Liver (tissue), 9 donors: ENCODE data around the gene ATG2B. TPM values are rescaled to one million over a fixed set of nuclear protein-coding genes. Genes with fewer than 3 reads are reported as not detected.

Source experiments
- DNase-seq: peaks from one replicate; pipeline ENCODE4 v3.0.0-alpha.2; 2017; ENCODE audit warnings: low spot score
- H3K27ac ChIP-seq, 2 donors: one replicate each; pipeline ENCODE4 v1.7.0; 2013; ENCODE audit warnings: inconsistent platforms in 2 of 2, low read length in 2 of 2, control low read depth in 1 of 2, low read depth in 1 of 2, mild to moderate bottlenecking in 1 of 2
- H3K27me3 ChIP-seq, 4 donors: one replicate each; pipeline versions ENCODE4 v1.6.1 to v1.7.0; 2013; ENCODE audit warnings: low read length in 3 of 4, inconsistent platforms in 1 of 4, mild to moderate bottlenecking in 1 of 4, moderate library complexity in 1 of 4; ENCODE audit not compliant: control insufficient read depth in 4 of 4, insufficient read depth in 4 of 4
- H3K36me3 ChIP-seq, 4 donors: one replicate each; pipeline versions ENCODE4 v1.6.1 to v1.7.0; 2013; ENCODE audit warnings: low read length in 3 of 4, mild to moderate bottlenecking in 3 of 4, low read depth in 1 of 4, moderate library complexity in 1 of 4; ENCODE audit not compliant: control insufficient read depth in 4 of 4, insufficient read depth in 3 of 4
- H3K4me1 ChIP-seq, 4 donors: one replicate each; pipeline versions ENCODE4 v1.6.1 to v1.7.0; 2013; ENCODE audit warnings: low read length in 3 of 4, mild to moderate bottlenecking in 3 of 4, moderate library complexity in 1 of 4; ENCODE audit not compliant: control insufficient read depth in 4 of 4, insufficient read depth in 4 of 4
- H3K4me3 ChIP-seq, 3 donors: one replicate each; pipeline versions ENCODE4 v1.6.1 to v1.7.0; 2013; ENCODE audit warnings: low read length in 3 of 3, control low read depth in 1 of 3, low read depth in 1 of 3, mild to moderate bottlenecking in 1 of 3
- H3K9ac ChIP-seq, 2 donors: one replicate each; pipeline ENCODE4 v1.7.0; 2013; ENCODE audit warnings: low read length in 2 of 2, mild to moderate bottlenecking in 2 of 2, moderate library complexity in 2 of 2, control low read depth in 1 of 2, low read depth in 1 of 2
- H3K9me3 ChIP-seq, 4 donors: one replicate each; pipeline versions ENCODE4 v1.6.1 to v1.7.0; 2013; ENCODE audit warnings: low read length in 3 of 4; ENCODE audit not compliant: control insufficient read depth in 4 of 4
- EGR1 ChIP-seq, 2 donors: IDR thresholded peaks; 2 replicates each; pipeline ENCODE4 v1.6.1; 2016 to 2018; ENCODE audit warnings: antibody characterized with exemption in 2 of 2, low read depth in 2 of 2
- FOXA1 ChIP-seq: IDR thresholded peaks from 2 replicates; pipeline ENCODE4 v1.6.1; 2016; ENCODE audit warnings: antibody characterized with exemption
- FOXA2 ChIP-seq: IDR thresholded peaks from 2 replicates; pipeline ENCODE4 v1.6.1; 2016; ENCODE audit warnings: antibody characterized with exemption
- GABPA ChIP-seq, 2 donors: IDR thresholded peaks in 1 of 2; conservative IDR thresholded peaks in 1 of 2; 2 replicates each; pipeline ENCODE4 v1.6.1; 2016; ENCODE audit warnings: antibody characterized with exemption in 2 of 2, mild to moderate bottlenecking in 1 of 2, moderate library complexity in 1 of 2
- HNF4G ChIP-seq: IDR thresholded peaks from 2 replicates; pipeline ENCODE4 v1.6.1; 2016; ENCODE audit warnings: antibody characterized with exemption
- JUND ChIP-seq, 2 donors: IDR thresholded peaks; 2 replicates each; pipeline ENCODE4 v1.6.1; 2016; ENCODE audit warnings: antibody characterized with exemption in 2 of 2
- NR2F2 ChIP-seq: IDR thresholded peaks from 2 replicates; pipeline ENCODE4 v1.6.1; 2016; ENCODE audit warnings: antibody characterized with exemption
- RXRA ChIP-seq, 2 donors: IDR thresholded peaks; 2 replicates each; pipeline ENCODE4 v1.6.1; 2017 to 2018; ENCODE audit warnings: antibody characterized with exemption in 2 of 2, mild to moderate bottlenecking in 1 of 2
- SP1 ChIP-seq: IDR thresholded peaks from 2 replicates; pipeline ENCODE4 v1.6.1; 2018; ENCODE audit warnings: antibody characterized with exemption, mild to moderate bottlenecking
- YY1 ChIP-seq: IDR thresholded peaks from 2 replicates; pipeline ENCODE4 v1.6.1; 2016; ENCODE audit warnings: antibody characterized with exemption, mild to moderate bottlenecking
- WGBS: extraction: QIAGEN DNeasy Blood & Tissue Kit; methylation state at CpG from one replicate; pipeline ENCODE4 v1.1.7; 2013; 5-methylcytosine and 5-hydroxymethylcytosine counted together
- polyA plus RNA-seq, 2 donors: library from polyadenylated mRNA; stranded (reverse) in 1 of 2; unstranded in 1 of 2; fragments of 200-250 nt in 1 of 2; fragments of >200 nt in 1 of 2; fragmentation: Nextera tagmentation in 1 of 2; extraction: Ambion mirVana in 1 of 2; gene quantifications; one replicate each; pipeline versions ENCODE4 v1.2.1 to v1.2.3, GENCODE V29; 2013 to 2015
- total RNA-seq, 2 donors: library from RNA; depleted of rRNA; stranded (reverse); fragments of >200 nt; gene quantifications; one replicate each; pipeline ENCODE4 v1.2.3, GENCODE V29; 2014
- TF ChIP-seq, protein P1 (sequence below): IDR thresholded peaks from 2 replicates; pipeline ENCODE4 v1.6.1; 2016; ENCODE audit warnings: antibody characterized with exemption, mild to moderate bottlenecking
- TF ChIP-seq, protein P2 (sequence below): fragments of 150-350 bp; IDR thresholded peaks from 2 replicates; pipeline ENCODE4 v1.5.1; 2017; ENCODE audit warnings: improper control_type of control experiment, low read depth, low read length; ENCODE audit not compliant: missing input control
- TF ChIP-seq, protein P3 (sequence below): IDR thresholded peaks from 2 replicates; pipeline ENCODE4 v1.6.1; 2016; ENCODE audit warnings: antibody characterized with exemption
- donor health status: healthy.
- donor health status: healthy.
- donor health status: healthy.
- donor health status: healthy.
- donor health status: healthy.

Gene ATG2B
- total and polyA plus RNA-seq, 4 donors = 4.7 to 36.0 (median 20.5) TPM

DNA sequence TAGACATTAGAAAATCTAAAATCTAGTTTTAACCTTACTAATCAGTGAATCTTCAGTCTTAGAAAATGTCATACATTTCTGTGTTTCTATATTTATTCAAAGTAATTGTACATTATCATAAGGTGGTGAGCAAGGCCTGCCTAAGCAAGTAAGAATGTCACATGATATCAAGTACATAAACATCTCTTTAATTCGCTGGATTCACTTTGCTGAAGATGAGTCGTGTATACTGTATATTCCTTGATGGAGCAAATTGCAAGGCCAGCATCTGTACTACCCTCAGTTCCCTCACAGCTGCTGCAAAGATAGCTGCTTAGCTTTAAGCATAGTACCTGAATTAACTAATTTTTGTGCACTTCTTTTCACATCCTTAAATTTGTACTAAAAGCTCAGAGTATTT is 20.3 kb upstream of the ATG2B start:
- Histone ChIP-seq H3K4me1 (no peaks in the 10 kb centered on the region), H3K9me3 (no peaks in the 10 kb centered on the region), H3K27ac (no peak overlapping the region), H3K4me3 (no peak overlapping the region), H3K27me3 (no peaks in the 10 kb centered on the region), H3K36me3 (peaks cover 0 to 21% (median 9%) of the 10 kb centered on the region in 4 donors), H3K9ac (no peak overlapping the region)
- 94% methylated on average over 2 of the region's 2 CpGs for WGBS
- no peak for TF ChIP-seq EGR1 (IDR thresholded peaks at IDR 0.05; ENCODE audit: low read depth in 2 of 2)
- no peak for TF ChIP-seq JUND (IDR thresholded peaks at IDR 0.05)
- TF ChIP-seq, protein P1, sequence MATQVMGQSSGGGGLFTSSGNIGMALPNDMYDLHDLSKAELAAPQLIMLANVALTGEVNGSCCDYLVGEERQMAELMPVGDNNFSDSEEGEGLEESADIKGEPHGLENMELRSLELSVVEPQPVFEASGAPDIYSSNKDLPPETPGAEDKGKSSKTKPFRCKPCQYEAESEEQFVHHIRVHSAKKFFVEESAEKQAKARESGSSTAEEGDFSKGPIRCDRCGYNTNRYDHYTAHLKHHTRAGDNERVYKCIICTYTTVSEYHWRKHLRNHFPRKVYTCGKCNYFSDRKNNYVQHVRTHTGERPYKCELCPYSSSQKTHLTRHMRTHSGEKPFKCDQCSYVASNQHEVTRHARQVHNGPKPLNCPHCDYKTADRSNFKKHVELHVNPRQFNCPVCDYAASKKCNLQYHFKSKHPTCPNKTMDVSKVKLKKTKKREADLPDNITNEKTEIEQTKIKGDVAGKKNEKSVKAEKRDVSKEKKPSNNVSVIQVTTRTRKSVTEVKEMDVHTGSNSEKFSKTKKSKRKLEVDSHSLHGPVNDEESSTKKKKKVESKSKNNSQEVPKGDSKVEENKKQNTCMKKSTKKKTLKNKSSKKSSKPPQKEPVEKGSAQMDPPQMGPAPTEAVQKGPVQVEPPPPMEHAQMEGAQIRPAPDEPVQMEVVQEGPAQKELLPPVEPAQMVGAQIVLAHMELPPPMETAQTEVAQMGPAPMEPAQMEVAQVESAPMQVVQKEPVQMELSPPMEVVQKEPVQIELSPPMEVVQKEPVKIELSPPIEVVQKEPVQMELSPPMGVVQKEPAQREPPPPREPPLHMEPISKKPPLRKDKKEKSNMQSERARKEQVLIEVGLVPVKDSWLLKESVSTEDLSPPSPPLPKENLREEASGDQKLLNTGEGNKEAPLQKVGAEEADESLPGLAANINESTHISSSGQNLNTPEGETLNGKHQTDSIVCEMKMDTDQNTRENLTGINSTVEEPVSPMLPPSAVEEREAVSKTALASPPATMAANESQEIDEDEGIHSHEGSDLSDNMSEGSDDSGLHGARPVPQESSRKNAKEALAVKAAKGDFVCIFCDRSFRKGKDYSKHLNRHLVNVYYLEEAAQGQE = no peak
- no peak for TF ChIP-seq FOXA2
- TF ChIP-seq RXRA (IDR thresholded peaks at IDR 0.05) = no peak
- TF ChIP-seq NR2F2 = no peak
- TF ChIP-seq, protein P2, sequence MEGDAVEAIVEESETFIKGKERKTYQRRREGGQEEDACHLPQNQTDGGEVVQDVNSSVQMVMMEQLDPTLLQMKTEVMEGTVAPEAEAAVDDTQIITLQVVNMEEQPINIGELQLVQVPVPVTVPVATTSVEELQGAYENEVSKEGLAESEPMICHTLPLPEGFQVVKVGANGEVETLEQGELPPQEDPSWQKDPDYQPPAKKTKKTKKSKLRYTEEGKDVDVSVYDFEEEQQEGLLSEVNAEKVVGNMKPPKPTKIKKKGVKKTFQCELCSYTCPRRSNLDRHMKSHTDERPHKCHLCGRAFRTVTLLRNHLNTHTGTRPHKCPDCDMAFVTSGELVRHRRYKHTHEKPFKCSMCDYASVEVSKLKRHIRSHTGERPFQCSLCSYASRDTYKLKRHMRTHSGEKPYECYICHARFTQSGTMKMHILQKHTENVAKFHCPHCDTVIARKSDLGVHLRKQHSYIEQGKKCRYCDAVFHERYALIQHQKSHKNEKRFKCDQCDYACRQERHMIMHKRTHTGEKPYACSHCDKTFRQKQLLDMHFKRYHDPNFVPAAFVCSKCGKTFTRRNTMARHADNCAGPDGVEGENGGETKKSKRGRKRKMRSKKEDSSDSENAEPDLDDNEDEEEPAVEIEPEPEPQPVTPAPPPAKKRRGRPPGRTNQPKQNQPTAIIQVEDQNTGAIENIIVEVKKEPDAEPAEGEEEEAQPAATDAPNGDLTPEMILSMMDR = no peak
- TF ChIP-seq FOXA1 = no peak
- TF ChIP-seq SP1 = no peak
- TF ChIP-seq, protein P3, sequence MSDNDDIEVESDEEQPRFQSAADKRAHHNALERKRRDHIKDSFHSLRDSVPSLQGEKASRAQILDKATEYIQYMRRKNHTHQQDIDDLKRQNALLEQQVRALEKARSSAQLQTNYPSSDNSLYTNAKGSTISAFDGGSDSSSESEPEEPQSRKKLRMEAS = no peak
- no peak for TF ChIP-seq YY1
- no peak for DNase-seq

DNA sequence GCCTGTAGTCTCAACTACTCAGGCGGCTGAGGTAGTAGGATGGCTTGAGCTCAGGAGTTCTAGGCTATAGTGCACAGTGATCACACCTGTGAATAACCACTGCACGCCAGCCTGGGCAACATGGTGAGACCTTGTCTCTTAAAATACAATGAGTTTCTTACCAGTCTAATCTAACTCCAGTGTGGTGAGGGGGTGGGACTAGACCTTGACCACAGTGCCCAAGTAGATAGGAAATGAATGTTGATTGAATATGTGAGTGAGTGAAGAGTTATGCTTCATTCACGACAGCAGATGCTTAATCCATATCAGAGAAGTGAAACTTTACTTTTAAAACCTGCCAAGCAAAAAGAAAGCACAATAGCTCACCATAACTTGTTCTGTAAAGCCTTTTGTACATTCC is 17.6 kb upstream of the ATG2B start:
- no peak for TF ChIP-seq SP1
- no peak for TF ChIP-seq GABPA (IDR thresholded peaks at IDR 0.05 in 1 of 2, conservative IDR thresholded peaks at IDR 0.05 in 1 of 2)
- TF ChIP-seq, protein P2 = no peak
- TF ChIP-seq FOXA1 = no peak
- TF ChIP-seq, protein P1 = no peak
- TF ChIP-seq HNF4G = no peak
- TF ChIP-seq EGR1 (IDR thresholded peaks at IDR 0.05; ENCODE audit: low read depth in 2 of 2) = no peak
- no peak for DNase-seq
- Histone ChIP-seq H3K9me3 (no peaks in the 10 kb centered on the region), H3K36me3 (peaks cover 0 to 18% (median 7%) of the 10 kb centered on the region in 4 donors), H3K4me3 (no peak overlapping the region), H3K27ac (no peak overlapping the region), H3K4me1 (no peaks in the 10 kb centered on the region), H3K27me3 (no peaks in the 10 kb centered on the region), H3K9ac (no peak overlapping the region)
- WGBS = 92% methylated on average over 3 of the region's 3 CpGs
